ENCODE results near the gene AGA.

GRCh38 chr4:177483760-177484159 is 41.5 kb upstream of the AGA start:
- TF ChIP-seq CTCF (IDR thresholded peaks at IDR 0.05) (no peak), POLR2A (IDR thresholded peaks at IDR 0.05) (no peak)
